GM08714 (cell line): ENCODE results near the gene SASH3.
A peak's percentile ranks its signal among the peaks of the same experiment; 100 is the strongest.

ENCODE experiments used
- H3K4me3 ChIP-seq: fragments of 200-500 bp; sonication (Bioruptor generic); 2 replicates; pipeline ENCODE4 v1.5.1; 2014; ENCODE audit warnings: mild to moderate bottlenecking, low read length, inconsistent platforms
- ZNF274 ChIP-seq: IDR thresholded peaks from 2 replicates; pipeline ENCODE4 v1.6.1; 2012; ENCODE audit warnings: mild to moderate bottlenecking, low read depth, low read length

SASH3 gene

GRCh38 chrX:129831091-129831885 is 51.5 kb downstream of the SASH3 start:
- TF ChIP-seq ZNF274: no peak
- H3K4me3 ChIP-seq: no peak overlapping the region

GRCh38 chrX:129833153-129833990 is 53.6 kb downstream of the SASH3 start:
- no peak for TF ChIP-seq ZNF274
- no peak overlapping the region for H3K4me3 ChIP-seq

DNA sequence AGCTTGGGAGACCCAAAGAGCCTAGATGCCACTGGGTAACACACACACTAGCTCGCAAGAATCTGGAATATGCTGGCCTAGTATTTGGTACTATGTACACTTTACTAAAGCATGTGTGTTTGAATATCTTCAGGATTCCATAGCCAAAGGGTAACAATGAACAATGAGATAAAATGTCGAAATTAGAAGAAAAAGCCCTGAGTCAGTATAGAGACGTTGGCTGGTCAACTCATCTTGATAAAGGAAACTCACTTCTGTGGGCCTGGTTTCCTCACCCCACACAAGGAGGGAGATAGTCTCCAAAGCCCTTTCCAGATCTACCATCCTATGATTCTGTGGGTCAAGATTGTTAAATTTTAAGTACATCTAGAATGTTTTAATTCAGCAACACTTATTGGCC is 57.1 kb downstream of the SASH3 start:
- H3K4me3 ChIP-seq: no peak overlapping the region
- no peak for TF ChIP-seq ZNF274

DNA sequence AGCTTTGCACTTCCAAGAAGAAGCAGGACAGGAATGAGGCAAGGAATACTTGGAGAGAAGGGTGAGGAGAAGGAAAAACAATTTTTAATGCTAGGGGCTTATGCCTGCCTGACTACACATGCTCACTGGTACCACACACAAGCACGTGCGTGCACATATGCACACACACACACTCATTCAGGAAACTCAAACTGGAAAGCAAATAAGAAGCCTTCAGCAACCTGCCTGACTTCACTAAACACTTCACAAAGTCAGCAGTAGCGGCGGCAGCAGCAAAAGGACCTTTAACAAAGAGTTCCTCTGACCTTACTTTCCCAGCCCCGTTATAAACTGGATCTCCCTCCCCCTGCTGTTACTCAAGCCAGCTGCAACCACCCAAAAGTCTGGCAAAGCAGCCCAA is 60.6 kb downstream of the SASH3 start:
- TF ChIP-seq ZNF274: no peak
- no peak overlapping the region for H3K4me3 ChIP-seq

GRCh38 chrX:129842510-129843208 is 62.9 kb downstream of the SASH3 start:
- TF ChIP-seq ZNF274: no peak
- peak overlapping the region; percentile 61 for H3K4me3 ChIP-seq

DNA sequence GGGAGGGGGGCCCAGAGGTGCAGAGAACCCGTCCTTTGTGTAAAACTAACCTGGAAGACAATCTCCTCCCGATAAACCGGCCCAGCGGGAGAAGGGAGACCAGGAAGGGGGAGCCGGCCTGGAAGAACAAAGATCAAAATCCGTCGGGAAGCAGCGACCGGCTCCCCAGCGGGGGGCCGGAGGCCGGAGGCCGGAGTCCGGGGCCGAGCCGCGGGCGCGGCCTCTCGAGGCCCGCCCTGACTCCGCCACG is 63.4 kb downstream of the SASH3 start:
- TF ChIP-seq ZNF274: no peak
- peak overlapping the region; percentile 61 for H3K4me3 ChIP-seq

DNA sequence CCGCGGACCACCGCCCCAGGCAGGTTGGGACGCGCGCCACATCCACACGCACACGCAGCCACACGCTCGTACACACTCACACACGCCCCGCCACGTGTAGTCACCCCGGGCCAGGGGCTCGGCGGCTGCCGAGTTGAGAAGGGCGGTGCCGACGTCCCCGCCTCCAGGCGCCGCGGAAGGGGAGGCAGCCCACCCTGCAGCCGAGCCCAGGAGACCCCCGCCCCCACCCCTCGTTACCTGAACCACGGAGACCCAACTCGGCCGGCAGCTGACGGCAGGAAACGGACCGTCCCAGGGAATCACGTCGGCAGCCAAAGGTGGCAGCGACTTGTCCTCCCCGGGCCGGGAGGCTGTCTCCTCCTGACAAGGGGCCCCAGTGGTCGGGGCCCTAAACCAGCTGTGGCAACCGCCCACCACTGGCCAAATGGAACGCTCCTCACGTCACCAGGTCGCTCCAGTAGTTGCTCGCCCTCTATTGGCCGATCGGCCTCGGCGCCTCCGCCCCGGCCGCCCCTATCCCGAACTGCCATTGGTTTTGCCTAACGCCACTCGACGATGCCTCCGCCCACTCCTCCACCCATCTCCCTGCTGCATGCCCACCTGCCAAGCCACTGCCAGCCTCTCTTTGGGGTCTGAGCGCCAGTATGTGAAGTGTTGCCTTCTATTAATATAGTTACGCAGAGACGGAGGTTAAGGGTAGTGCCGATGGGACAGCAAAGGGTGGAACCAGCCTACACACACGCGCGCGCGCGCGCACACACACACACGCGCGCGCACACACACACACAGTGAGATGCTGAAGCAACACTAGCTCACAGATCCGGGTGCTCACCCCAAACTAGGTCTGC is 63.9 kb downstream of the SASH3 start, which contains the start of gene ZDHHC9:
ZDHHC9 (minus strand) TSS at position 428 of the 848 bp plus-strand sequence. CDS start 1,941 bp downstream, outside the sequence.
- no peak for TF ChIP-seq ZNF274
- peak within 1 kb of the TSS; percentile 61 for H3K4me3 ChIP-seq
